ENCODE data around the gene IDI2. TPM values are rescaled to one million over a fixed set of nuclear protein-coding genes. Genes with fewer than 3 reads are reported as not detected.

IDI2 gene
- polyA plus RNA-seq, 1 donor (not counting 4 experiments of a cell fraction or from before 2014, with no cell fraction given), result not detected

DNA sequence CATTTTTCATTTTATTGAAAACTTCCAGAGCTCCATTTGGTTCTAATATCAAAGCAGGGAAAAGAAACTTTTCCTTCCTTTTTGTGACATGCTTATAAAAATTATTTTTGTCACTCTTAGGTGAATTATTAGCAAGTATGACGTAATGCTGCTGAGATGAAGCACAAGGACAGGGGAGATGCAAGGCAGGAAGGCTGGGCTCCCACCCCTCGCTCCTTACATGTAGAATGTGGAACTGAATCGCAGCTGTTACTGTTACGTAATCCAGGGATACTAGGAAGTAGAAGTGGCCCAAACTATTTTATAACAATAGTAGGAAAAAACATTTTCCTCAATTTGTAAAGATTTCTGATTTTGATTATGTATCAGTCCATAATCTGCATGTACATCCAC, 54.5 kb downstream of the IDI2 start:
- H2AFZ ChIP-seq (ENCODE audit: control insufficient read depth, low read length), result no peak overlapping the region
- H3K4me1 ChIP-seq (ENCODE audit: control insufficient read depth, extremely low read depth, insufficient read depth, low read length), result no peaks in the 10 kb centered on the region
- no peaks in the 10 kb centered on the region for H3K9me3 ChIP-seq (ENCODE audit: control insufficient read depth, low read depth, low read length)
- H3K27ac ChIP-seq (ENCODE audit: control insufficient read depth, insufficient read depth, low read length), result no peak overlapping the region
- no peak for DNase-seq (ENCODE audit: low read depth, low spot score)
- H3K36me3 ChIP-seq (ENCODE audit: control insufficient read depth in 2 of 2, extremely low read depth in 1 of 2, insufficient read depth in 2 of 2, low read length in 2 of 2), result no peaks in the 10 kb centered on the region
- dilution Hi-C loops (cut with MboI; ENCODE audit: extremely low pct_ligation_motif_present, low sequenced_read_pairs), result no loop called here
- no peak for TF ChIP-seq EZH2 (IDR thresholded peaks at IDR 0.05; ENCODE audit: low read length)
- no peak for TF ChIP-seq CTCF (optimal IDR thresholded peaks at IDR 0.05 in 1 of 3, IDR thresholded peaks at IDR 0.05 in 1 of 3, conservative IDR thresholded peaks at IDR 0.05 in 1 of 3; ENCODE audit: extremely low read depth in 1 of 3, insufficient read depth in 2 of 3, low read length in 3 of 3)
- no peaks in the 10 kb centered on the region for H3K9me1 ChIP-seq (ENCODE audit: control insufficient read depth, extremely low read depth, insufficient read depth, low read length)
- H3K27me3 ChIP-seq (ENCODE audit: control insufficient read depth, extremely low read depth, insufficient read depth, low read length), result peaks cover 9% of the 10 kb centered on the region
- no peak overlapping the region for H3K4me2 ChIP-seq (ENCODE audit: control insufficient read depth, extremely low read depth, insufficient read depth, low read depth, low read length)
- H4K20me1 ChIP-seq (ENCODE audit: control insufficient read depth, extremely low read depth, insufficient read depth, low read length), result no peaks in the 10 kb centered on the region
- no peak overlapping the region for H3K9ac ChIP-seq (ENCODE audit: control insufficient read depth, extremely low read depth, insufficient read depth, low read length)
- no peak for FAIRE-seq
- no peaks in the 10 kb centered on the region for H3K79me2 ChIP-seq (ENCODE audit: control insufficient read depth, insufficient read depth, low read length)
- no peak overlapping the region for H3K4me3 ChIP-seq (ENCODE audit: control insufficient read depth in 2 of 3, extremely low read depth in 1 of 3, insufficient read depth in 2 of 3, low read depth in 1 of 3, low read length in 3 of 3)

DNA sequence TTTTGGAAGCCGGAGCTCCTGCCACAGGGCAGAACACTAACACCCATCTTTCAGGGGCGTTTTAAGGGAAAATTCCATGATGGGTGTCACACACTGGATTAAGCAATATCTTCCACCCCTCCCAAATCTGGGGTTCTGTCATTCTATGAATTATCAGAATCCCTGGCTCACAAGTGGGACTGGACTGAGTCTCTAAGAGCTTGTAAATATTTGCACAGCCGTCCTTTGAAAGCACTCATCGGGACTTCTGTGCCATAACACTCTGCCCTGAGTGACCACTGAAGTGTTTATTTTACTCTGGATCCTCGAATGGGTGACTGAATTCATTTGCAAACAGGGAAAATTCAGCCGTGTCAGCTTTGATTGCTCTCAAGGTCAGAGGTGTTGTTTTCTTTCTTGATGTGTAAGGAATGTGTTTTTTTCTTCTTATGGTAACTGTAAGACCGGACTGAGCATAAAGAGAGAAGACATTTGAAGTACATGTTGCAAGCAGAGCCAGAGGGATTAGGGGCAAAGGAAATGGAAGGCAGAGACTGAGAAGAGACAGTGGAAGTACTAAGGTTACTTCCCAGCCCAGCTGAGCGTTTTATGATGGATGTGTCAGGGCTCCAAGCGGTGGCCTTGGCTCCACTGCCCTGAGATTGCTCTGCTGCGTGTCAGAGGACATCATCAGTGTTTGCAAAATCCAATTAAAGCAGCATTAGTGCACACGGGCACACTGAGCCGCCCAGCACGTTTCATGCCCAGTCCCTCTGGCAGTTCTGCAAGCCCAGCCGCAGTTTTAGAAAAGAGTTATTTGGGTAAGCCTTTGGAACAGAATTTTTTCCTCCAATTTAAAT, 55.1 kb downstream of the IDI2 start:
- no peak overlapping the region for H3K9ac ChIP-seq (ENCODE audit: control insufficient read depth, extremely low read depth, insufficient read depth, low read length)
- FAIRE-seq, result no peak
- no peaks in the 10 kb centered on the region for H3K4me1 ChIP-seq (ENCODE audit: control insufficient read depth, extremely low read depth, insufficient read depth, low read length)
- no peak for DNase-seq (ENCODE audit: low read depth, low spot score)
- no peak for TF ChIP-seq EZH2 (IDR thresholded peaks at IDR 0.05; ENCODE audit: low read length)
- no peak for TF ChIP-seq CTCF (optimal IDR thresholded peaks at IDR 0.05 in 1 of 3, IDR thresholded peaks at IDR 0.05 in 1 of 3, conservative IDR thresholded peaks at IDR 0.05 in 1 of 3; ENCODE audit: extremely low read depth in 1 of 3, insufficient read depth in 2 of 3, low read length in 3 of 3)
- H3K79me2 ChIP-seq (ENCODE audit: control insufficient read depth, insufficient read depth, low read length), result no peaks in the 10 kb centered on the region
- H3K9me3 ChIP-seq (ENCODE audit: control insufficient read depth, low read depth, low read length), result no peaks in the 10 kb centered on the region
- H3K9me1 ChIP-seq (ENCODE audit: control insufficient read depth, extremely low read depth, insufficient read depth, low read length), result no peaks in the 10 kb centered on the region
- no peak overlapping the region for H3K4me3 ChIP-seq (ENCODE audit: control insufficient read depth in 2 of 3, extremely low read depth in 1 of 3, insufficient read depth in 2 of 3, low read depth in 1 of 3, low read length in 3 of 3)
- no peak overlapping the region for H2AFZ ChIP-seq (ENCODE audit: control insufficient read depth, low read length)
- H3K4me2 ChIP-seq (ENCODE audit: control insufficient read depth, extremely low read depth, insufficient read depth, low read depth, low read length), result no peak overlapping the region
- H3K27me3 ChIP-seq (ENCODE audit: control insufficient read depth, extremely low read depth, insufficient read depth, low read length), result peaks cover 9% of the 10 kb centered on the region
- H3K27ac ChIP-seq (ENCODE audit: control insufficient read depth, insufficient read depth, low read length), result no peak overlapping the region
- dilution Hi-C loops (cut with MboI; ENCODE audit: extremely low pct_ligation_motif_present, low sequenced_read_pairs), result no loop called here
- no peaks in the 10 kb centered on the region for H4K20me1 ChIP-seq (ENCODE audit: control insufficient read depth, extremely low read depth, insufficient read depth, low read length)
- no peaks in the 10 kb centered on the region for H3K36me3 ChIP-seq (ENCODE audit: control insufficient read depth in 2 of 2, extremely low read depth in 1 of 2, insufficient read depth in 2 of 2, low read length in 2 of 2)
